Heart right ventricle (tissue), 16 donors: ENCODE data around the gene ZNF180. TPM values are rescaled to one million over a fixed set of nuclear protein-coding genes. Genes with fewer than 3 reads are reported as not detected.

Experiments
- ATAC-seq, 8 donors: fragments of 200-7000 bp; cut with Tn5 transposase; one replicate each; pipeline ENCODE4 v1.9.1; 2020; ENCODE audit warnings: mild to moderate bottlenecking in 8 of 8, moderate library complexity in 8 of 8, moderate number of reproducible peaks in 1 of 8
- DNase-seq, 2 donors: peaks; one replicate each; pipeline ENCODE4 v3.0.0-alpha.2; 2020
- H3K27ac ChIP-seq, 10 donors: fragments of 200-600 bp; sonication (generic) in 2 of 10; one replicate each; pipeline versions ENCODE4 v1.5.0 to v1.8.0; 2020 to 2022; ENCODE audit warnings: mild to moderate bottlenecking in 3 of 10
- H3K27me3 ChIP-seq, 7 donors: fragments of 200-600 bp; one replicate each; pipeline ENCODE4 v1.8.0; 2021 to 2022; ENCODE audit warnings: mild to moderate bottlenecking in 2 of 7
- H3K36me3 ChIP-seq, 9 donors: fragments of 200-600 bp; sonication (generic) in 1 of 9; one replicate each; pipeline versions ENCODE4 v1.5.0 to v1.8.0; 2020 to 2022; ENCODE audit warnings: mild to moderate bottlenecking in 2 of 9
- H3K4me1 ChIP-seq, 9 donors: fragments of 200-600 bp; sonication (generic) in 1 of 9; one replicate each; pipeline versions ENCODE4 v1.5.0 to v1.8.0; 2020 to 2022; ENCODE audit warnings: mild to moderate bottlenecking in 4 of 9
- H3K4me3 ChIP-seq, 10 donors: fragments of 200-600 bp; sonication (generic) in 2 of 10; one replicate each; pipeline versions ENCODE4 v1.5.0 to v1.8.0; 2020 to 2022; ENCODE audit warnings: mild to moderate bottlenecking in 7 of 10, moderate library complexity in 2 of 10
- H3K9me3 ChIP-seq, 11 donors: fragments of 200-600 bp in 10 of 11; sonication (generic) in 2 of 11; one replicate each; pipeline versions ENCODE4 v1.5.0 to v1.8.0; 2013 to 2022; ENCODE audit warnings: mild to moderate bottlenecking in 2 of 11, control low read depth in 1 of 11, moderate library complexity in 1 of 11
- whole genome bisulfite sequencing, 2 donors: extraction: QIAGEN DNeasy Blood & Tissue Kit; methylation state at CpG; one replicate each; pipeline ENCODE4 v1.1.7; 2013; ENCODE audit warnings: inconsistent platforms in 1 of 2; 5-methylcytosine and 5-hydroxymethylcytosine counted together
- intact Hi-C, 10 donors: fragments of 100-400 bp; cut with DNase I; formaldehyde crosslinking; loops; one replicate each; pipeline versions ENCODE4 v1.11.1 to v1.14.2; 2022
- polyA plus RNA-seq, 2 donors: library from polyadenylated mRNA; stranded (reverse); fragments of 200-250 nt; gene quantifications; one replicate each; pipeline ENCODE4 v1.2.3, GENCODE V29; 2013
- total RNA-seq, 10 donors: library from RNA; stranded (reverse); fragmentation: NEBNext Ultra II Directional in 3 of 10; extraction: Animal tissue kit (Norgen Biotek cat#: 25700) in 3 of 10; gene quantifications; one replicate each; pipeline versions ENCODE4 v1.2.1 to v1.2.4, GENCODE V29; 2021 to 2023
- TF ChIP-seq, protein P1 (sequence below), 9 donors: fragments of 200-600 bp; sonication (generic) in 2 of 9; IDR thresholded peaks; one replicate each; pipeline versions ENCODE4 v1.5.0 to v1.8.0; 2021 to 2022; ENCODE audit warnings: antibody characterized with exemption in 9 of 9, mild to moderate bottlenecking in 5 of 9, moderate library complexity in 1 of 9
- donor health status: Arrhythmogenic right ventricular cardiomyopathy.
- donor health status: ischemic (EF 13 %, LVEDD 7.1; RV severe dilation, severe dysfunction).
- donor health status: healthy with polysubstance abuse.
- donor health status: DM: no; HTN: yes; CAD: no.
- donor health status: DM: no; HTN: no; CAD: no.
- donor health status: ischemic (EF 25% LVEDD 6.9; RV normal size, moderate dysfunction).
- donor health status: ischemic (EF 25% LVEDD 5.7; RV mildly dilated, moderate dysfunction).
- donor health status: healthy.
- donor health status: DM: yes; HTN: yes; CAD: no.
- donor health status: Ischemic cardiomyopathy.
- donor health status: ischemic (EF 35%, LVEDD 5.7; RV mildly dilated, moderate dysfunction).
- donor health status: nonischemic (EF 11% LVEDD 7.7; RV severe dilation, severe dysfunction).
- donor health status: DM: yes; HTN: yes; CAD: no.
- donor health status: PGD.
- donor health status: ischemic (EF 29% LVEDD 5.4; RV normal size, mild dysfunction).
- donor health status: nonischemic (EF 23%, LVEDD 6.1; RV moderate dilation, normal function).

The ZNF180 gene
- total and polyA plus RNA-seq, 12 donors: 1.7 to 6.7 (median 4.5) TPM

DNA sequence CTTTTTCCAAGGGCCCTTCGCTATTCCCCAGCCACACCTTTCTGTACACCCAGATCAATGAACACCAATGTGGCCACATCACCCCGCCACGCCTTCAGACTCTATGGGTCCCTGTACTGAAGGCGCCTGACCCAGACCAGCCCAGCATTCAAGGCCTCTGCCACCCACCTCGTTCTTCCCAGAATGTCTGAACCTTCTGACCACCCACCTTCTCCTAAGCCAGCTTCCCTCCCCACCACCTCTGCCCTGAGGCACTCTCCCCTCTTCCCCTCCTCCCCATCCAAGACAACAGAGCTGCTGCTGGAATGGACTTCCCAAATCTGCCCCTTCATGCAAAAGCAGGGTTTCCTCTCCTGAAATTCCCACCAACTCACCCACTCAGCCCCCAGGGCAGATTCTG lies 32.5 kb upstream of the ZNF180 start:
- H3K27me3 ChIP-seq: peaks cover 0 to 47% (median 9%) of the 10 kb centered on the region in 7 donors
- no peaks in the 10 kb centered on the region for H3K36me3 ChIP-seq
- WGBS, 2 donors: 83% methylated on average over 5 of the region's 5 CpGs
- ATAC-seq: no peak
- H3K9me3 ChIP-seq: peaks cover 0 to 7% (median 0%) of the 10 kb centered on the region in 11 donors
- DNase-seq: no peak
- H3K4me3 ChIP-seq: no peak overlapping the region
- TF ChIP-seq, protein P1, sequence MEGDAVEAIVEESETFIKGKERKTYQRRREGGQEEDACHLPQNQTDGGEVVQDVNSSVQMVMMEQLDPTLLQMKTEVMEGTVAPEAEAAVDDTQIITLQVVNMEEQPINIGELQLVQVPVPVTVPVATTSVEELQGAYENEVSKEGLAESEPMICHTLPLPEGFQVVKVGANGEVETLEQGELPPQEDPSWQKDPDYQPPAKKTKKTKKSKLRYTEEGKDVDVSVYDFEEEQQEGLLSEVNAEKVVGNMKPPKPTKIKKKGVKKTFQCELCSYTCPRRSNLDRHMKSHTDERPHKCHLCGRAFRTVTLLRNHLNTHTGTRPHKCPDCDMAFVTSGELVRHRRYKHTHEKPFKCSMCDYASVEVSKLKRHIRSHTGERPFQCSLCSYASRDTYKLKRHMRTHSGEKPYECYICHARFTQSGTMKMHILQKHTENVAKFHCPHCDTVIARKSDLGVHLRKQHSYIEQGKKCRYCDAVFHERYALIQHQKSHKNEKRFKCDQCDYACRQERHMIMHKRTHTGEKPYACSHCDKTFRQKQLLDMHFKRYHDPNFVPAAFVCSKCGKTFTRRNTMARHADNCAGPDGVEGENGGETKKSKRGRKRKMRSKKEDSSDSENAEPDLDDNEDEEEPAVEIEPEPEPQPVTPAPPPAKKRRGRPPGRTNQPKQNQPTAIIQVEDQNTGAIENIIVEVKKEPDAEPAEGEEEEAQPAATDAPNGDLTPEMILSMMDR (IDR thresholded peaks at IDR 0.05): no peak
- H3K4me1 ChIP-seq: no peaks in the 10 kb centered on the region
- H3K27ac ChIP-seq: no peak overlapping the region
- intact Hi-C loops: no loop called here

DNA sequence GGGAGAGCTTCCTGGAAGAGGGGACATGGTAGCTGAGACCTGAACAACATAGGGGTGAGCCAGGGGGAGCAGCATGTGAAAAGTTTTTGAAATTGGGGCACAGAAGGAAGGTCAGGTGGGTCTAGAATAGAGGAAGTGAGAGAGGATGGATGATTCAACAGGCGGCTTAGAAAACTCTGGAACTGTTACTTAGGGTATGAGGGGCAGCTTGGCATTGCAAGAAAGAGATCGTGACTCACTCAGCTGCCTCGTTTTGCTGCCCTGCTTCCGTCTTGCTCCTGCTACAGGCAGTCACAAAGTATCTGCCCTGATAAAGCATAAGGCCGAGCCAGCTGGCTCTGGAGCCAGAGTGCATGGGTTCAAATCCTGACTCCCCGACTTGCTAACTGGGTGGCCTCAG lies 30.5 kb upstream of the ZNF180 start:
- Histone ChIP-seq H3K36me3 (no peaks in the 10 kb centered on the region), H3K4me3 (no peak overlapping the region), H3K9me3 (peaks cover 0 to 6% (median 0%) of the 10 kb centered on the region in 11 donors), H3K27me3 (peaks cover 0 to 60% (median 9%) of the 10 kb centered on the region in 7 donors), H3K27ac (no peak overlapping the region), H3K4me1 (no peaks in the 10 kb centered on the region)
- DNase-seq (no peak), ATAC-seq (no peak)
- intact Hi-C loops: no loop called here
- WGBS, 2 donors: 62 to 64% methylated on average over 6 of the region's 6 CpGs
- TF ChIP-seq, protein P1 (IDR thresholded peaks at IDR 0.05): no peak

DNA sequence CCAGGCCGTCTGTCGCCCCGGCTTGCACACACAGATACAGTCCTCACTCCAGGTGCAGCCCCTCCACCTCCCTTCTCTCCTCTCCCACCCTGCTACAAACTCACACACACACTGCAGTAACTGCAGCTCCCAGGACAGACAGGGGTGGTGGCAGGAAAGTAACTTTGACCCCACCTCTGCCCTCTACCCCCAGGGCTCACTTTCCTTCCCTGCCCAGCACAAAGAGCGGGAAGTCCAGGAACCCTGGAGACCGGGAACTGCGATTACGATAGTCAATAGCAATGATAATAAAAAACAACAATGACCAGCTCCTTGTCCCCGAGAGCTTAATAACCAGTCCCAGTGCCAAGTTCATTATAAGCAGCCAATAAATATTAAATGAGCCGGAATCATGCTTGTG lies 29.2 kb upstream of the ZNF180 start, which contains the start of gene CEACAM20:
Gene CEACAM20 (minus strand): TSS at position 140 of the 400 bp plus-strand sequence. CDS start 166 bp downstream, outside the sequence.
- H3K9me3 ChIP-seq: no peaks in the 10 kb centered on the region
- no peaks in the 10 kb centered on the region for H3K36me3 ChIP-seq
- DNase-seq (no peak), ATAC-seq (no peak)
- H3K4me3 ChIP-seq: no peak within 1 kb of the TSS
- TF ChIP-seq, protein P1 (IDR thresholded peaks at IDR 0.05): no peak
- H3K4me1 ChIP-seq: no peaks in the 10 kb centered on the region
- H3K27me3 ChIP-seq: peaks cover 0 to 67% (median 16%) of the 10 kb centered on the region in 7 donors
- 73 to 76% methylated on average over 9 of the region's 9 CpGs for WGBS, 2 donors
- H3K27ac ChIP-seq: no peak within 1 kb of the TSS
- intact Hi-C loops: no loop called here

DNA sequence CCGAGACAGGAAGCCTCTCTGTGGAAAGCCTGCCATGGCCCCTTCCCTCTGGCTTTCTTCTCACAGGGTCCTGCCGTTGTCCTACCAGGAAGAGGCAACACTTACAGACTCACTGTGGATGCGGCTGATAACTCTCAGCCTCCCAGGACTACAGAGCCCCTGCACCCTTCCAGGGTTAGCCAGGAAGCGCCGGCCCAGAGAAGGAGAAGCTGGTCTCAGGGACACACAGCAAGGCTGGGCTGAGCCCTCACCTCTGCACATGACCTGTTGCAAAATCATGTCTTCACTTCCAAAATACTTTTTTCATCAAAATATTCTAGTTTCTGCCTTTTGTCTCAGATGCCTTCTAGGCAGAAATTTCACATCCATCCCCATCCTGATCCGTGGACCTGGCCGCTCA lies 27.2 kb upstream of the ZNF180 start:
- 79 to 82% methylated on average over 7 of the region's 7 CpGs for WGBS, 2 donors
- H3K27ac ChIP-seq: no peak overlapping the region
- no peaks in the 10 kb centered on the region for H3K4me1 ChIP-seq
- H3K36me3 ChIP-seq: no peaks in the 10 kb centered on the region
- TF ChIP-seq, protein P1 (IDR thresholded peaks at IDR 0.05): no peak
- DNase-seq: no peak
- H3K27me3 ChIP-seq: peaks cover 0 to 50% (median 6%) of the 10 kb centered on the region in 7 donors
- intact Hi-C loops: no loop called here
- no peak overlapping the region for H3K4me3 ChIP-seq
- H3K9me3 ChIP-seq: no peaks in the 10 kb centered on the region
- ATAC-seq: no peak
